8988T (cell line): ENCODE measurements around the gene SGPP2.

ENCODE experiments used
- DNase-seq: peaks from one replicate; pipeline ENCODE4 v3.0.0; 2011

The SGPP2 gene

DNA sequence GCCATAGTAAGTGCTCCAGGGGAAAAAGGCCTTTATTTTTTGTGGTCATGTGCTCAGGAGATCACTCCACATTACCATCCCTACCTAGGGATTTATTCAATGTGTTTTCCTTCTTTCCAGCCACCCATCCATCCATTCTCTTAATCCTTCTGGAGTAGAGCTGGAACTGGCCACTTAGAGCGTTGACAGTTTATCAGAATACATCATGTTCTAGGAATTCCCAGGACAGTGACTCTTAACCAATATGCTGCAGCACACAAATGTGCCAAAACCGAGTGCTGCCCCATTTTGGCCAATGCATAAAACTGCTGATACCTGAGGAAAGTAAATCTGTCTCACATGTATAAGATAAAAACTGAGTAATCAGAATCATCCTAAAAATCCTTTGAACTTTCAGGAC lies 167.8 kb downstream of the SGPP2 start:
- DNase-seq = no peak

DNA sequence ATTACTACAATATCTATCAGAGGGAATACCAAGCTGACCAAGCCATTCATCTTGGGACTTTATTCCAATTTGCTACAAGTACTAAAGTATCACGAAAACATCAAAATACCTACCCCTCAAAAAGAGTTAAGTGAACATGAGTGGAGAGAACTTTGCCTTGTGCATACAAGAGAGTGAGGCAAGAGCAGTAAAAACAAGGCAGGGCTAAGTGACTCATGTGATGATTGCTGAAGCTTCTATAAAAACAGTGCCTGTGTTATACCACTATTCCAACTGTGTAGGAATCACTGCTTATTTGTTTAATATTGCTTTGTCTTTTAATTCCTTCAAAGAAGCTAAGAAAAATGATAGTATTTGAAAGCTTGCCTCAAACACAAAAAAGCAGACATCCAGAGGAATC lies 170.3 kb downstream of the SGPP2 start:
- DNase-seq = no peak

DNA sequence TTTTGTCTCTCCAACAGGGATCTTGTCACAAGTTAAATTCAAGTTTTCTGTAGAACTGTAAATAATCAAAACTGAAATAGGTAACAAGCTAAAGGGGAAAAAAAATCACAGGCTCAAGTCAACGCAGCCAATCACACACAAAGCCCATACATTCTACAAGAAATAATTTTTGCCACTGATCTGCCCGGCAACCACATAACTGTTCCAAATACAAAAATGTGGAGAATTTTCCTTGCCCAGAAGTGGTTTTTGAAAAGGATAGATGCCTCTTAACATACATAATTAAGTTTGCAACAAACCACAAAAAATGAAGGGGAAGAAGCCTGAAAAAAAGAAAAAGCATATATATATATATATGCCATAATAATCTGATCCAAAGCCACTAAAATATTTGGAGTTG lies 171.2 kb downstream of the SGPP2 start:
- no peak for DNase-seq

DNA sequence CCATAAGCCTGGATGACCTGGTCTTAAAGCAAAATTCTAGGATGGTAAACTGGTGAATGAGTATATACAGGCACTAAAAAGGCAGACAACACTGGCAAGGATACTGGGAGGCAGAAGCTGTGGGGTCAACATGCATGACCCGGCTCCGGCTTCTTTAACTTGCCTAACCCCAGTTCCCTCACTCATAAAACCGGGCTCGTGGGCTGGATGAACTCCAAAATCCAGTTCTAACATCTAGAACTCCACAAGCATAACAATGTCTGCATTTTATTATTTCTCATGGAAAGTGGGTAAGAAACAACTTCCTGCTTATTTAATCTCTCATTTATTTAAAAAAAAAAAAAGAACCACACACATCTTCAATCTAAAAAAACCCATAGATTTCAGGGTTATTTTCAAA lies 174.3 kb downstream of the SGPP2 start:
- DNase-seq = no peak

DNA sequence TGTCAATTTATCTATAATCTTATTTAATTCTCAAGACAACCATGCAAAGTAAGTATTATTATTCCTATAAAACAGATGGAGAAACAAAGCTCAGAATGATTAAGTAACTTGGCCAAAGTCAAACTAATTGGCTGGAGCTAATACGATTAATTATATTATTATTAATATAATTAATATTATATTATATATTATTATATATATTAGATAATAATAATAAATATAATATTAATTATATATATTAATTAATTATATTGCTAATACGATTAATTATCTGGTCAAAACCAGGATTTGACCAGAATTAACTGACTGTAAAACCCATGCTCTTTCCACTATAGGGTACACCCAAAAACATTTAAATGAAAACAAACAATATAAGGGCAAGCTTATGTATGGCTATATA lies 179.2 kb downstream of the SGPP2 start:
- DNase-seq = no peak

DNA sequence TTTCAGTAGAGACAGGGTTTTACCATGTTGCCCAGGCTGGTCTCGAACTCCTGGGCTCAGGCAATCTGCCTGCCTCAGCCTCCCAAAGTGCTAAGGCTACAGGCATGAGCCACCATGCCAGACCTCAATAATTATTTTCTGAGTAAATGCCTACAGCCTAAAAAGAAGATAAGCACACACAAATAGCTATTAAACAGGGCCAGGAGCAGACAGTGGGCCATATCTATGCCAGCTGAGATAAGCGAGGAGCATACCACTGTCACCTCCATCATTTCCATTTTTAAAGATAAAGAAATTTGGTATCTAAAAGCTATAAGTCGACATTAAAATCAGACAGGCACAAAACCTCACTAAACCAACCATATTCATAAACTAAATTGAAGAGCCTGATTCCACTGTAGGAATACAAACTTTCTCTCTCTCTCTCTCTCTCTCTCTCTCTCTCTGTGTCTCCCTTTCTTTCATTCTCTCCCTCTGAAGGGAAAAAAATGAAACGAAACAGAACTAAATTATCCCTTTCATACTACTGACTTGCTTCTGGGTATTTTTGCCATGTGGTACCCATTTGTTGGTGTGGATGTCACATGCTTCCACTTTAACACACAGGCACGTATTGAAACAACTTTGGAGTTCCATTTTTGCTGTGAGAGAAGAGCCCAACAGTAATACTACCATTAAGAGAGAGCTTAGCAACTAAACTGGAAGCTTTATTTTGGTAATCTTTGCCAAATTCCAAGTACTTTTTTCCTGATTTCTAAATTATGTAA lies 180.6 kb downstream of the SGPP2 start:
- no peak for DNase-seq

DNA sequence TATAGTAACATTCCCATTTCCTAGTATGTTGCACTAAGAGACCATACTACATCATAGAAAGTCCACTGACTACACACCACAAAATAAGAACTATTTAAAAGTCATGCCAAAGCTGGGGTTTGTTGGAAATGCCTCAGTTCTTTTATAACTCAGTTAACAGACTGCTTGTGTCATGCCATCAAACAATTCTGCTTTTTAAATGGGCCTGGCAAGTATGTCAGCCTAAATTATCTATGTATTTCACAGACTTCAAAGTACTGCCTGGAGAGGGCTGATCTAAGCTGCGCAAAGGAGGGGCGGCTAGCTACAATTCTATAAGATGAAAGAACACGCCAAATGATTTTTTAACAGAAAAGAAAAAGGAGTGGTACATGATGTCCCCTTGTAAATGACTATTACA lies 182.0 kb downstream of the SGPP2 start:
- DNase-seq = no peak

DNA sequence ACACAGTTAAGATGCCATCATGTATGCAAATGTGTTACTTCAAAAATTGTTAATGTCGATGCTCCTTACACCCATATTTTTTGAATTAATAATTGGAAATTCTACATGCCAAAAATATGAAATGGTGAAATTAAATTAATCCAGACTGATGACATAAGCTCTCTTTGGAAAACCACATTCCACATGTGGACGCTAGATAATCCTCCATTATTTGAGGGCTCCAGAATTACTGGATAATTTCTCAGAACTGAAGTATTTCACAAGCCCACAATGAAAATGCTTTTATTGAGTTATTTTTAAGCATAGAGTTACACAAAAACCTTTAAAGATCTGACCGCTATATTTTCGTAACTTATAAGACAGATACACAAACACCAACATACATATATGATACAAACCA lies 183.7 kb downstream of the SGPP2 start:
- DNase-seq = no peak

DNA sequence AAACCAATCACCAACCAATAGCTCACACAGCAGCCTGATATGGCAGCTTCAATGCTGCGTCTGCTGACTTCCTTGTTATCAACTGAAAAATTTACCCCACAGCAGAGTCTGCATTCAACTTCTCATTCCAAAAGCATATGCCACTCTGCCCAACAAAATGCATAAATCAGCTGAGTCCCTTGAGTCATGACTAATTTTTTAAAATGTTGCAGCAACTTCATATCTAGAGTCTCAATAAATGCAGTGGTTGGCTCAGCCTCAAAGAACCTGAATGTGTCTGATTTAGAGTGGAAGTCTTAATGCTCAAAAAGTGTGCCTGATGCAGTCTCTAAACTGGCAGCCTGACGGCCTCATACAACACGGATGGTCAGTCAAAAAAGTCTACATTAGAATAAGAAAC lies 185.0 kb downstream of the SGPP2 start:
- no peak for DNase-seq
